Islet of Langerhans (tissue), 1 donor: ENCODE measurements around the gene AP1G2.
"Not testable (repeated sequence)": the region's sequence is repeated elsewhere in the genome, so short reads cannot be mapped to it uniquely, and the experiment has no call there.

Experiments used
- FAIRE-seq: peaks from one replicate; lab custom pipeline; 2011; peaks lifted over from hg19 to GRCh38; lab: Jason Lieb, UNC

AP1G2 gene

GRCh38 chr14:23567186-23568020, at the start of gene AP1G2:
Gene AP1G2, minus strand, starts transcription at chr14:23567791. Its CDS starts 477 bp downstream, at chr14:23567314.
- no peak for FAIRE-seq

GRCh38 chr14:23615856-23616255, 48.3 kb upstream of the AP1G2 start:
- FAIRE-seq, result no peak

GRCh38 chr14:23614395-23614828, 46.8 kb upstream of the AP1G2 start:
- no peak for FAIRE-seq

DNA sequence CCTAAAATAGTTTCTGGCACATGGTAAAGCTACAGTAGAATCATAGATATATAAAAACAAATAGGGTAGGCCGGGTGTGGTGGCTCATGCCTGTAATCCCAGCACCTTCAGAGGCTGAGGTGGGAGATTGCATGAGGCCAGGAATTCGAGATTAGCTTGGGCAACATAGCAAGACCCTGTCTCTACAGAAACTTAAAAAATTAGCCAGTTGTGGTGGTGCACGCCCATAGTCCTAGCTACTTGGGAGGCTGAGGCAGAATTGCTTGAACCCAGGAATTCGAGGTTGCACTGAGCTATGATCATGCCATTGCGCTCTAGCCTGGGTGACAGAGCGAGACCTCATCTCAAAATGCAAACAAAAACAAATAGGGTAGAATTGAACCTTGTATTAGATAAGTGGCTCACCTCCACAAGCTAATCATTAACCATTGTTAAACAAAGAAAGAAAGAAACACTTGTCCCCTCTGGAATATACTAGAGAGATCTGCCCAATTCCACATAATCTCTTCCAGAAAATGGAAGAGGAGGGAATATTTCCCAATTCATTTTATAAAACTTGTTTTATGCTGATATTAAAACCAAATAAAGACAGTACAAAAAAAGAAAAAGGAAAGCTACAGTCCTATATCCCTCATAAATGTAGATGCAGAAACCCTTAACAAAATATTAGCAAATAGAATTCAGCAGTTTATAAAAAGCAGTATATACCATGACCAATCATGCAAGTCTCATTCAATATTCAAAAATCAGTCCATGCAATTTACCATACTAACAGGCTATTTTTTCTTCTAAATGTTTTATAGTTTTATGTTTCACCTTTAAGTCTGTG, 45.9 kb upstream of the AP1G2 start:
- FAIRE-seq, result peak; percentile 91

DNA sequence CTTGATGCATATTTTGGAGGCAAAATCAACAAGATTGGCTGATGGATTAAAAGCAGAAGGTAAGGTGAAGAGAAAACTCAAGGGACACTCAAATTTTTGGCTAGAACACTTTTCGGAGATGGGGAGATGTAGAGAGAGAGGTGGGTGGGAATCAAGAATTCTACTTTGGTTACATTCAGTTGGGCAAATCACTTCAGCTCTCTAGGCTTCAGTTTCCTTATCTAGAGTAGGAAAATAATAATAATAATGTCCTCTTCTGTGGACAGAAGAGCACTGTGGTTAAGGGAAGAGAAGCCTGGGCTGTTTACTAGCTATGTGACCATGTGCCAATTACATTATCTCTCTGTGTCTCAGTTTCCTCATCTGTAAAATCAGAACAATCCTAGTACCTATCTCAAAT, 45.2 kb upstream of the AP1G2 start:
- FAIRE-seq, result no peak

DNA sequence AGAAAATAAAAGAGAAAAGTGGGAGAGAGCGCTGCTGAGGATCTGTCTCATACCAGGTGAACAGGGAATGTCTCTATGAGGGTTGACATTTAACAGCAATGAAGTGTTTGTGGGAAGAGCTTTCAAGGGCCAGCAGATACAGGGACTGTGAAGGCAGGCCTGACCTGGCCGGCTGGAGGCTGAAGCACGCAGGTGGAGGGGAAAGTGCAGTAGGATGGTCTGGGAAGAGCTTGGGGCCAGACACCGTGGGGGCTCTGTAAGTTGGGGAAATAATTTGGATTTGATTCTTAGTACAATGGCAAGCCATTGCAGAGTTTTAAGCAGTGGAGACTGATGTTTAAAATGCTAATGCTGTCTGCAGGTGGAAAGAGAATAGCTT, 44.8 kb upstream of the AP1G2 start:
- no peak for FAIRE-seq

GRCh38 chr14:23610815-23611289, 43.3 kb upstream of the AP1G2 start:
- FAIRE-seq, result no peak

DNA sequence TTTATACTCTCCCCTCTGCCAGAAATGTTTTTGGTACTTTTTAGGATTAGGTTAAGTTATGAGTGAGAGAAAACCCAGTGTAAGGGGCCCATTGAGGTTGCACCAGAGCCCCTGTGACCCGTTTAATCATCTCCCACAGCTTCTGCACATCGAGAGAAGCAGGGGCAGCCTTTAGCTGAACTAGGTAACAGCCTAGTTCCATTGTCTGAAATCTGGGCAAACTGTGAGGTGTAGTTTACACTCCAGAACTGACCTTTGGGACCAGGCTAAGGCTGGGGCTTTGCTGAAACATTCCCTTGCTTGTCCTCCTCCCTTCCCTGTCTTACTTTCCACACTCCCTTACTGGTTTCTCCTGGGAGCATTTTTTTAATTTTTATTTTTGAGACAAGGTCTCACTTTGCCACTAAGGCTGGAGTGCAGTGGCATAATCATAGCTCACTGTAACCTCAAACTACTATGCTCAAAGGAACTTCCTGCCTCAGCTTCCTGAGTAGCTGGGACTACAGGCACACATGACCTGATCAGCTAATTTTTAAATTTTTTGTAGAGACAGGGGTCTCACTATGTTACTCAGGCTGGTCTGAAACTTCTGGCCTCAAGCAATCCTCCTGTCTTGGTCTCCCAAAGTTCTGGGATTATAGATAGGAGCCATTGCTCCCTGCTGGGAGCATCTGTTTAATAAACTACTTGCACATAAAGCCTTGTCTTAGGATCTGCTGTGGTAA, 42.7 kb upstream of the AP1G2 start:
- FAIRE-seq, result no peak

DNA sequence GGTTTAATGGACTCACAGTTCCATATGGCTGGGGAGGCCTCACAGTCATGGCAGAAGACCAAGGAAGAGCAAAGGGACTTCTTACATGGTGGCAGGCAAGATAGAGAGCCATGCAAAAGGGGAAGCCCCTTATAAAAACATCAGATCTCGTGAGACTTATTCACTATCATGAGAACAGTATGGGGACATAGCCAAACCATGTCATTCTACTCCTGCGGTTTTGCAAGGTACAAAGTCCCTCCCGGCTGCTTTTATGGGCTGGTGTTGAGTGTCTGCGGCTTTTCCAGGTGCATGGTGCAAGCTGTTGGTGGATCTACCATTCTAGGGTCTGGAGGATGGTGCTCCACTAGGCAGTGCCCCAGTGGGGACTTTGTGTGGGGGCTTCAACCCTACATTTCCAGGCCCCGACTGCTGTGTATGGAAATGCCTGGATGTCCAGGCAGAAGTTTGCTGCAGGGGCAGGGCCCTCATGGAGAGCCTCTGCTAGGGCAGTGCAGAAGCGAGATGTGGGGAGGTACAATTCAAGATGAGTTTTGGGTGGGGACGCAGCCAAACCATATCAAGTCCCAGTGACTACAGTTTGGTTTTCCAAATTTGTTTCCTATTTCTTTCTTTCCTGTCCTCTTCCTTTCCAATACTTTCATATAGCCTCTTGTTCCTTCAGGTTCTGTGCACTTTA, 42.0 kb upstream of the AP1G2 start:
- FAIRE-seq, result not testable (repeated sequence)

DNA sequence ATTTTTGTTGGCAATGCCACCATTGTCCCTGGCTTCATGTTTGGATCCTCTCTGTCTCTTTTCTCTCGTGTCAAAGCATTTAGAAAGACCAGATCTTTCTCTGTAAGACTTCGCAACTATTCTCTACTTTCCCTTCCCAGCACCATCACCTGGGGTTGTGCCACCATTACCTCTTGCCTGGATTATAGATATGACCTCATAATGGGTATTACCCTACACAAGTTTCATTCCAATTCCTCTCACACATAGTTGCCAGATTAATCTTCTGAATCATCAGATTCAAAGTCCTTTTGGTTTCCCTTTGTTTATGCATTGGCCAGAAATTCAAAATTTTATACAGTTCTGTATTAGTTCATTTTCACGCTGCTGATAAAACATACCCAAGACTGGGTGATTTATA, 41.4 kb upstream of the AP1G2 start:
- FAIRE-seq, result no peak

GRCh38 chr14:23608454-23608853, 40.9 kb upstream of the AP1G2 start:
- no peak for FAIRE-seq

DNA sequence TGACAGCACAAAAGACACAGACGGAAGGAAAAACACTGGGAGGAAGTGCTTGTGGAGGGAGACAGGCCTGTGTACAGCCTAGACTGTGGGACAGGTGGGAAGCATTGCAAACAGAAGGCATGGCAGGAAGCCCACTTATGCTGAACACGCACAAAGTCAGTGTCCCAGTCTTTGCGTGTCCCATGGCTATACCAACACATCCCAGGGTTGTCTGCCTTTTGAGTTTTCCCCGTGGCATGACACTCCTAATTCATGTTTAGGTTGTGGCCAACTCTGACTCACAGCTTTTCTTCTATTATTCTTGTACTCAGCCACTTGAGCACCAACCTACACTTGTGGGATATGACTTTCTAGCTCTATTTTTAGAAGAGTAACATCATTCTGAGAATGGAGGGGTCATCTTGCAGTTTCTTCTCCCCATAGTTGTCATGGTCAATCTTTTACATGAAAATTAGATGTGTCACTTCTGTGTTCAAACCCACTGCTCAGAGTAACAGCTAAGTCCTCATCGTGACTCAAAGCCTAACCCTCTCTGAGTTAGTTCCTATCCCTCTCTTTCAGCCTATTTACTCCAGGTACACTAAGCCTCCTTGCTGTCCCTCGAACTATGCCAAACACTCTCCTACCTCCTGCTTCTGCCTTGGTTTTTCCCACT, 38.5 kb upstream of the AP1G2 start:
- no peak for FAIRE-seq

GRCh38 chr14:23604675-23605170, 37.1 kb upstream of the AP1G2 start:
- FAIRE-seq, result no peak

GRCh38 chr14:23604148-23604547, 36.6 kb upstream of the AP1G2 start:
- no peak for FAIRE-seq

DNA sequence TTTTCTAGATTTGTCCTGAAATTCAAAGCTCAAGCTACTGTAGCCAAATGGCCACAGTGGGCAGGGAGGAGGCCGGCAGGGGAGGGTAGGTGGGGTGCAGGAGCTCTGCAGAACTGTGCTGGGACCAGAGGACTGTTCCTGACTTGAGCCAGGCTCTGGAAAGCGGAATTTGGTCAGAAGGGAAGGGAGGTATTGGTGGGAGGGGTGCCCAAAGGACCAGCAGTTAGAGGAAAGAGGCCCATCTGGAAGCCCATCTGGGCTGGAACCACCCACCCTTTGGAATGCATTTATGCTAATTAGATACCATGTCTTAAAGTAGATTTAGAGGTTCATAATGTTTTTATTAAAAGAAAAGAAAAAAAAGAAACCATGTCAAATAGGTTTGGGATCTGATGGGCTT, 35.5 kb upstream of the AP1G2 start:
- FAIRE-seq, result no peak

GRCh38 chr14:23602181-23603095, 34.8 kb upstream of the AP1G2 start:
- FAIRE-seq, result peak; percentile 51

DNA sequence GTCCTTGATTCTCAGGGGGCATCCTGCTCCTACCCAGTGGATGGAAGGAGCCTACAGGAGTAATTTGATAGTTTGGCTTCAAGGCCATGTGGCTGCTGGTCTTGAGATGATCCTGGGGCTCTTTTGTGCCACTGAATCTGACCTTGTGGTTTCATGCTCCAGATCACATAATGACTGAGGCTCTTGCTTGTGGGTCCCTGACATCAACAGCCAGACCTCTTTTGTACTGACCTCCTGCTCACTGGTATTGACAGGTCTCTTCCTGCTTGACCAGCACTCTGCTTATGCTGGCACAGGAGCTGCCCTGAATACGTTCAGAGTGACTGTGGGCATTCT, 34.2 kb upstream of the AP1G2 start:
- FAIRE-seq, result no peak

- FAIRE-seq, result no peak
Measured at GRCh38 chr14:23601424-23601823, 33.8 kb upstream of the AP1G2 start.

GRCh38 chr14:23600806-23601205, 33.2 kb upstream of the AP1G2 start:
- no peak for FAIRE-seq

DNA sequence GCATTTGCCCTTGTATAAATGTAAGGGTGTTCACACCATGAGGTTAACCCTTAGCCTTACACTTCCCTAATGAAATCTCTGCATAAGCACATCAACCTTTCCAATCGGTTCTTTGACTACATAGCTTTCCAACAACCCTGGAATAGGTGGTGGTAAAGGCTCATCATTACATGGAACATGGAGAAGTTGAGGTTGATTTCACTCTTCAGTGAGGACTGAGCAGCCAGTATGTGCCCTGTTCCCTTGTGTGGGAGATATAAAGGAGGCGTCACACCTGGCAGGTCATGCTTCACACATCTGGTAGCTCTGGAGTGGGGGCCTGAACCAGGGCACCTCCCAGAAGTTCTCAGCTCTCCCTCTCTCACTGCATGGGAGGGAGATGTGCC, 32.7 kb upstream of the AP1G2 start:
- FAIRE-seq, result no peak
